NT2/D1 (cell line): ENCODE measurements around the gene ETV4.

Source experiments
- DNase-seq: peaks from one replicate; pipeline ENCODE4 v3.0.0-alpha.2; 2011; ENCODE audit warnings: low read depth, low spot score
- H3K27me3 ChIP-seq: 2 replicates; pipeline ENCODE4 v1.6.0; 2011; ENCODE audit warnings: mild to moderate bottlenecking; ENCODE audit not compliant: insufficient read length, insufficient read depth
- H3K36me3 ChIP-seq: 2 replicates; pipeline ENCODE4 v1.6.1; 2011; ENCODE audit warnings: mild to moderate bottlenecking, low read length, mixed read lengths; ENCODE audit not compliant: insufficient read depth, insufficient read length
- H3K4me1 ChIP-seq: 2 replicates; pipeline ENCODE4 v1.5.1; 2011; ENCODE audit not compliant: insufficient read depth, insufficient read length
- H3K4me3 ChIP-seq: 2 replicates; pipeline ENCODE4 v1.5.1; 2011; ENCODE audit warnings: low read depth; ENCODE audit not compliant: insufficient read length
- H3K9ac ChIP-seq: 2 replicates; pipeline ENCODE4 v1.6.0; 2011; ENCODE audit warnings: low read depth; ENCODE audit not compliant: insufficient read length
- H3K9me3 ChIP-seq: 2 replicates; pipeline ENCODE4 v1.5.1; 2011; ENCODE audit warnings: mild to moderate bottlenecking, low read length; ENCODE audit not compliant: insufficient read depth
- SUZ12 ChIP-seq: IDR thresholded peaks from 2 replicates; pipeline ENCODE4 v1.6.1; 2011; ENCODE audit not compliant: insufficient read length, insufficient read depth; ENCODE audit errors: extremely low read depth
- YY1 ChIP-seq: IDR thresholded peaks from 2 replicates; pipeline ENCODE4 v1.6.1; 2011; ENCODE audit not compliant: insufficient read length, insufficient read depth
- ZNF274 ChIP-seq: IDR thresholded peaks from 2 replicates; pipeline ENCODE4 v1.6.1; 2011; ENCODE audit warnings: mild to moderate bottlenecking, low read depth, low read length

The ETV4 gene

GRCh38 chr17:43568506-43569082 is 22.5 kb upstream of the ETV4 start:
- no peak for TF ChIP-seq ZNF274
- no peak for TF ChIP-seq YY1
- TF ChIP-seq SUZ12 = no peak
- Histone ChIP-seq H3K4me1 (peaks cover 7% of the 10 kb centered on the region), H3K4me3 (no peak overlapping the region), H3K9ac (no peak overlapping the region), H3K27me3 (no peaks in the 10 kb centered on the region), H3K36me3 (no peaks in the 10 kb centered on the region), H3K9me3 (no peaks in the 10 kb centered on the region)
- DNase-seq = no peak

- H3K36me3 ChIP-seq = no peaks in the 10 kb centered on the region
- no peak overlapping the region for H3K9ac ChIP-seq
- no peak for DNase-seq
- H3K27me3 ChIP-seq = no peaks in the 10 kb centered on the region
- no peak overlapping the region for H3K4me3 ChIP-seq
- no peaks in the 10 kb centered on the region for H3K9me3 ChIP-seq
- TF ChIP-seq ZNF274 (no peak), YY1 (no peak), SUZ12 (no peak)
- H3K4me1 ChIP-seq = peaks cover 23% of the 10 kb centered on the region
These were observed 17.8 kb upstream of the ETV4 start for GRCh38 chr17:43563600-43564594.

GRCh38 chr17:43562679-43563599 is 16.8 kb upstream of the ETV4 start:
- Histone ChIP-seq H3K4me3 (no peak overlapping the region), H3K4me1 (peaks cover 19% of the 10 kb centered on the region), H3K36me3 (no peaks in the 10 kb centered on the region), H3K9ac (peak overlapping the region; percentile 36), H3K9me3 (no peaks in the 10 kb centered on the region), H3K27me3 (no peaks in the 10 kb centered on the region)
- peak; percentile 57 for DNase-seq
- TF ChIP-seq SUZ12 (no peak), ZNF274 (no peak), YY1 (no peak)

GRCh38 chr17:43560461-43561427 is 14.6 kb upstream of the ETV4 start:
- Histone ChIP-seq H3K27me3 (no peaks in the 10 kb centered on the region), H3K4me1 (peaks cover 19% of the 10 kb centered on the region), H3K9ac (no peak overlapping the region), H3K36me3 (no peaks in the 10 kb centered on the region), H3K4me3 (no peak overlapping the region), H3K9me3 (no peaks in the 10 kb centered on the region)
- no peak for TF ChIP-seq SUZ12
- no peak for TF ChIP-seq YY1
- no peak for TF ChIP-seq ZNF274
- DNase-seq = no peak

GRCh38 chr17:43559161-43559816 is 13.1 kb upstream of the ETV4 start:
- DNase-seq = no peak
- TF ChIP-seq SUZ12 (no peak), ZNF274 (no peak), YY1 (no peak)
- Histone ChIP-seq H3K9ac (no peak overlapping the region), H3K36me3 (no peaks in the 10 kb centered on the region), H3K27me3 (no peaks in the 10 kb centered on the region), H3K4me1 (peaks cover 19% of the 10 kb centered on the region), H3K9me3 (no peaks in the 10 kb centered on the region), H3K4me3 (no peak overlapping the region)

- no peak overlapping the region for H3K4me3 ChIP-seq
- no peaks in the 10 kb centered on the region for H3K9me3 ChIP-seq
- peaks cover 19% of the 10 kb centered on the region for H3K4me1 ChIP-seq
- TF ChIP-seq YY1 (no peak), ZNF274 (no peak), SUZ12 (no peak)
- DNase-seq = no peak
- no peak overlapping the region for H3K9ac ChIP-seq
- no peaks in the 10 kb centered on the region for H3K27me3 ChIP-seq
- H3K36me3 ChIP-seq = no peaks in the 10 kb centered on the region
These were observed 12.6 kb upstream of the ETV4 start for GRCh38 chr17:43558805-43559160.
